OCI-LY3 (cell line): Measurements from ENCODE around the gene GINS1.

Source experiments
- CTCF ChIP-seq: fragments of 200-600, 300-600 bp; sonication (generic); IDR thresholded peaks from 2 replicates; pipeline ENCODE4 v1.5.1; 2014; ENCODE audit warnings: antibody characterized with exemption, low read length, low read depth
- EZH2phosphoT487 ChIP-seq: fragments of 200-600 bp; shearing (Covaris generic); IDR thresholded peaks from 2 replicates; pipeline ENCODE4 v1.6.1; 2018; ENCODE audit warnings: antibody characterized with exemption, mixed run types, low read depth

DNA sequence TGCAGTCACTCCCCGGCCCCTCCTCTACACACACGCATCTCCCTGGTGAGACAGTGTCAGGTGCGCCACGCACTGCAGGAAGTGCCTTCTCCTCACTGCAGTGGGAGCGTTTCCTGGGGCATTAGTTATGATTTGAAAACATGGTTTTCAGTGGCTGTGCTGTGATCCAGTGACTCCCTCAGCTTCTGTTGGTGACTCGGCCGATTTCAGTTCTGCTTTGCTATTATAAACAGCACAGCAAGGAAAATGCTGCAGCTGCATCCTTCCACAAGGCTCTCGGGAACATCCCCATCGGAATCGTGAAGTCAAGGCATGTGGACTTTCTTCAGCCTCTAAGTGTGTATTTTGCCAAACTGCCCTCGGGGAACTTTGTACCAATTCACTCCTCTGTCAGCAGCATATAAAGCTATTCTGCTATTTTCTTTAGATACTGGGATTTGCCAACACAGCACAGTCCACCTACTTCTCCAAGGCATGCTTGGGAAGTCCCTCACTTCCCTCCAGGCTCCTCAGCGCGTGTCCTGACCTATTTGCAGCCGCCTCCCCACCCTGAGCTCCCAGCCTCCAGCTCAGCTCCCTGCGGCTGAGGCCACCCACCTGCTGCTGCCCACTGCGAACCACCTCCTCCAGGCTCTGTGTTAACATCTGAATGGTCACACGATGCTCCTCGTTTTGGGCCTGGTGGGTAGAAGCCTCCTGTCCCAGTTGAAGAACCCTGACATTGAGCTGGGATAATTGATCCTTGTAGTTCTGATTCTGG lies 54.5 kb downstream of the GINS1 start:
- TF ChIP-seq CTCF, result no peak
- TF ChIP-seq EZH2phosphoT487, result no peak
